ENCODE results near the gene SLC41A2. TPM values are rescaled to one million over a fixed set of nuclear protein-coding genes. Genes with fewer than 3 reads are reported as not detected.

SLC41A2 gene
- total and polyA plus RNA-seq, 4 donors = 7.7 to 235 (median 25.2) TPM

- 87% methylated on average over 7 of the region's 7 CpGs for WGBS
- Histone ChIP-seq H3K9me3 (ENCODE audit: control insufficient read depth in 4 of 4, low read length in 3 of 4) (no peaks in the 10 kb centered on the region), H3K4me1 (ENCODE audit: control insufficient read depth in 4 of 4, insufficient read depth in 4 of 4, low read length in 3 of 4) (no peaks in the 10 kb centered on the region), H3K36me3 (ENCODE audit: control insufficient read depth in 4 of 4, insufficient read depth in 3 of 4, low read depth in 1 of 4, low read length in 3 of 4) (no peaks in the 10 kb centered on the region), H3K9ac (ENCODE audit: low read depth in 1 of 2, low read length in 2 of 2) (no peak overlapping the region), H3K27me3 (ENCODE audit: control insufficient read depth in 4 of 4, insufficient read depth in 4 of 4, low read length in 3 of 4) (no peaks in the 10 kb centered on the region), H3K4me3 (ENCODE audit: low read depth in 1 of 3, low read length in 3 of 3) (no peak overlapping the region), H3K27ac (ENCODE audit: low read depth in 1 of 2, low read length in 2 of 2) (no peak overlapping the region)
- TF ChIP-seq RXRA (IDR thresholded peaks at IDR 0.05) = no peak
- TF ChIP-seq REST (IDR thresholded peaks at IDR 0.05) = no peak
- TF ChIP-seq MAX (IDR thresholded peaks at IDR 0.05) = peak; percentile 21
- TF ChIP-seq CTCF (IDR thresholded peaks at IDR 0.05; ENCODE audit: low read depth, low read length, missing input control) = no peak
- no peak for DNase-seq (ENCODE audit: low spot score)
Observed at GRCh38 chr12:104974626-104975290, 16.7 kb upstream of the SLC41A2 start.

GRCh38 chr12:104973250-104973649 lies 15.2 kb upstream of the SLC41A2 start:
- no peak for DNase-seq (ENCODE audit: low spot score)
- Histone ChIP-seq H3K27me3 (ENCODE audit: control insufficient read depth in 4 of 4, insufficient read depth in 4 of 4, low read length in 3 of 4) (no peaks in the 10 kb centered on the region), H3K4me1 (ENCODE audit: control insufficient read depth in 4 of 4, insufficient read depth in 4 of 4, low read length in 3 of 4) (peaks cover 0 to 2% (median 0%) of the 10 kb centered on the region in 4 donors), H3K9ac (ENCODE audit: low read depth in 1 of 2, low read length in 2 of 2) (no peak overlapping the region), H3K9me3 (ENCODE audit: control insufficient read depth in 4 of 4, low read length in 3 of 4) (no peaks in the 10 kb centered on the region), H3K4me3 (ENCODE audit: low read depth in 1 of 3, low read length in 3 of 3) (no peak overlapping the region), H3K36me3 (ENCODE audit: control insufficient read depth in 4 of 4, insufficient read depth in 3 of 4, low read depth in 1 of 4, low read length in 3 of 4) (no peaks in the 10 kb centered on the region), H3K27ac (ENCODE audit: low read depth in 1 of 2, low read length in 2 of 2) (no peak overlapping the region)
- TF ChIP-seq YY1 (IDR thresholded peaks at IDR 0.05) = no peak
- no peak for TF ChIP-seq RAD21 (IDR thresholded peaks at IDR 0.05)
- no peak for TF ChIP-seq MAX (IDR thresholded peaks at IDR 0.05)
- TF ChIP-seq JUND (IDR thresholded peaks at IDR 0.05) = no peak
- TF ChIP-seq CTCF (IDR thresholded peaks at IDR 0.05; ENCODE audit: low read depth, low read length, missing input control) = no peak
- TF ChIP-seq EGR1 (IDR thresholded peaks at IDR 0.05; ENCODE audit: low read depth in 2 of 2) = no peak
- no peak for TF ChIP-seq HNF4A (conservative IDR thresholded peaks at IDR 0.05)
- TF ChIP-seq TAF1 (conservative IDR thresholded peaks at IDR 0.05) = no peak
- WGBS = 94% methylated on average over 5 of the region's 5 CpGs
